Stimulated activated CD4-positive, alpha-beta T cell treated with anti-CD3 and anti-CD28 coated beads, TNF-alpha, amount 100 ng/mL, for 1 hour (primary cell): ENCODE data around the gene UCN3.
"Not testable (repeated sequence)": the region's sequence is repeated elsewhere in the genome, so short reads cannot be mapped to it uniquely, and the experiment has no call there.

Experiments
- DNase-seq, 3 donors: peaks; one replicate each; pipeline ENCODE4 v3.0.0-alpha.2; 2020; ENCODE audit warnings: low read depth in 3 of 3, low spot score in 1 of 3

UCN3 gene

GRCh38 chr10:5404208-5405041 lies 39.7 kb downstream of the UCN3 start, which contains the start of gene TUBAL3:
Gene TUBAL3 (minus strand): TSS chr10:5404828. CDS start chr10:5404792, 36 bp downstream.
- DNase-seq = no peak

- no peak for DNase-seq
Measured at GRCh38 chr10:5406918-5407317, 42.2 kb downstream of the UCN3 start.

GRCh38 chr10:5410787-5411186 lies 46.0 kb downstream of the UCN3 start:
- not testable (repeated sequence) for DNase-seq

GRCh38 chr10:5411941-5412276 lies 47.1 kb downstream of the UCN3 start:
- no peak for DNase-seq

GRCh38 chr10:5412277-5412941 lies 47.6 kb downstream of the UCN3 start, which contains the start of gene NET1:
Gene NET1 (plus strand): TSS chr10:5412557. CDS start chr10:5412693, 136 bp downstream.
- DNase-seq = peak in 2 of 3 donors; percentile 29 to 56

- no peak for DNase-seq
Measured at GRCh38 chr10:5413012-5413938, 48.5 kb downstream of the UCN3 start.

GRCh38 chr10:5416981-5417380 lies 52.2 kb downstream of the UCN3 start:
- no peak for DNase-seq

- DNase-seq = no peak
Measured at GRCh38 chr10:5418584-5418983, 53.8 kb downstream of the UCN3 start.

- no peak for DNase-seq
Measured at GRCh38 chr10:5419466-5420094, 54.8 kb downstream of the UCN3 start.

- DNase-seq = no peak
Measured at GRCh38 chr10:5423771-5424170, 59.0 kb downstream of the UCN3 start.
